Memory B cell (primary cell): ENCODE data around the gene SPIC.
"Not testable (repeated sequence)": the region's sequence is repeated elsewhere in the genome, so short reads cannot be mapped to it uniquely, and the experiment has no call there.

Experiments
- ATAC-seq: fragments of 150-1000 bp; cut with Tn5 transposase; 2 replicates; pipeline ENCODE4 v1.10.0; 2021; ENCODE audit warnings: low read depth, mild to moderate bottlenecking, moderate library complexity
- DNase-seq, 2 donors: peaks; one replicate each; pipeline ENCODE4 v3.0.0; 2022; ENCODE audit warnings: low spot score in 2 of 2
- H3K27ac Mint-ChIP-seq: one replicate; pipeline ENCODE4 v1.8.0; 2022; ENCODE audit warnings: mild to moderate bottlenecking, moderate library complexity, mixed read lengths
- H3K27me3 Mint-ChIP-seq: one replicate; pipeline ENCODE4 v1.8.0; 2022; ENCODE audit warnings: mixed read lengths
- H3K36me3 Mint-ChIP-seq: one replicate; pipeline ENCODE4 v1.8.0; 2022; ENCODE audit warnings: mild to moderate bottlenecking, mixed read lengths
- H3K4me1 Mint-ChIP-seq: one replicate; pipeline ENCODE4 v1.8.0; 2022; ENCODE audit warnings: mixed read lengths
- H3K4me3 Mint-ChIP-seq: one replicate; pipeline ENCODE4 v1.8.0; 2022; ENCODE audit warnings: mild to moderate bottlenecking, moderate library complexity, mixed read lengths
- H3K9me3 Mint-ChIP-seq: one replicate; pipeline ENCODE4 v1.8.0; 2022; ENCODE audit warnings: mixed read lengths

Gene SPIC

GRCh38 chr12:101474711-101475386, at the start of gene SPIC:
Gene SPIC, plus strand, starts transcription at chr12:101475336. Its CDS starts 1,569 bp downstream, at chr12:101476905.
- no peak within 1 kb of the TSS for H3K4me3 Mint-ChIP-seq
- ATAC-seq (no peak), DNase-seq (no peak)
- no peaks in the 10 kb centered on the region for H3K9me3 Mint-ChIP-seq
- H3K27ac Mint-ChIP-seq = no peak within 1 kb of the TSS
- peaks cover 2% of the 10 kb centered on the region for H3K27me3 Mint-ChIP-seq
- no peaks in the 10 kb centered on the region for H3K4me1 Mint-ChIP-seq
- no peaks in the 10 kb centered on the region for H3K36me3 Mint-ChIP-seq

GRCh38 chr12:101430456-101430855, 44.7 kb upstream of the SPIC start:
- H3K4me1 Mint-ChIP-seq = no peaks in the 10 kb centered on the region
- no peak overlapping the region for H3K27ac Mint-ChIP-seq
- H3K27me3 Mint-ChIP-seq = peaks cover 1% of the 10 kb centered on the region
- H3K9me3 Mint-ChIP-seq = no peaks in the 10 kb centered on the region
- no peak overlapping the region for H3K4me3 Mint-ChIP-seq
- H3K36me3 Mint-ChIP-seq = no peaks in the 10 kb centered on the region
- DNase-seq = no peak
- ATAC-seq = no peak

- H3K27me3 Mint-ChIP-seq = no peaks in the 10 kb centered on the region
- ATAC-seq (no peak), DNase-seq (no peak)
- no peaks in the 10 kb centered on the region for H3K36me3 Mint-ChIP-seq
- no peaks in the 10 kb centered on the region for H3K4me1 Mint-ChIP-seq
- H3K9me3 Mint-ChIP-seq = no peaks in the 10 kb centered on the region
- H3K27ac Mint-ChIP-seq = no peak overlapping the region
- H3K4me3 Mint-ChIP-seq = no peak overlapping the region
Observed at GRCh38 chr12:101436136-101436535, 39.0 kb upstream of the SPIC start.

GRCh38 chr12:101439236-101439635, 35.9 kb upstream of the SPIC start:
- H3K9me3 Mint-ChIP-seq = no peaks in the 10 kb centered on the region
- ATAC-seq (no peak), DNase-seq (no peak)
- H3K4me1 Mint-ChIP-seq = no peaks in the 10 kb centered on the region
- H3K36me3 Mint-ChIP-seq = no peaks in the 10 kb centered on the region
- no peak overlapping the region for H3K4me3 Mint-ChIP-seq
- no peak overlapping the region for H3K27ac Mint-ChIP-seq
- no peaks in the 10 kb centered on the region for H3K27me3 Mint-ChIP-seq

GRCh38 chr12:101441461-101442224, 33.5 kb upstream of the SPIC start:
- DNase-seq = no peak
- Mint-ChIP-seq H3K36me3 (no peaks in the 10 kb centered on the region), H3K4me3 (no peak overlapping the region), H3K4me1 (no peaks in the 10 kb centered on the region), H3K27ac (no peak overlapping the region), H3K27me3 (no peaks in the 10 kb centered on the region), H3K9me3 (no peaks in the 10 kb centered on the region)
- no peak for ATAC-seq

GRCh38 chr12:101455685-101456084, 19.5 kb upstream of the SPIC start:
- Mint-ChIP-seq H3K27me3 (peaks cover 4% of the 10 kb centered on the region), H3K27ac (no peak overlapping the region), H3K9me3 (peaks cover 6% of the 10 kb centered on the region), H3K4me1 (peaks cover 7% of the 10 kb centered on the region), H3K36me3 (peaks cover 5% of the 10 kb centered on the region), H3K4me3 (no peak overlapping the region)
- DNase-seq (no peak), ATAC-seq (no peak)

GRCh38 chr12:101459642-101460346, 15.3 kb upstream of the SPIC start:
- Mint-ChIP-seq H3K4me1 (peaks cover 7% of the 10 kb centered on the region), H3K27ac (no peak overlapping the region), H3K27me3 (peaks cover 4% of the 10 kb centered on the region), H3K36me3 (peaks cover 5% of the 10 kb centered on the region), H3K9me3 (peaks cover 6% of the 10 kb centered on the region), H3K4me3 (no peak overlapping the region)
- no peak for DNase-seq
- no peak for ATAC-seq

GRCh38 chr12:101468948-101469347, 6.2 kb upstream of the SPIC start:
- Mint-ChIP-seq H3K36me3 (no peaks in the 10 kb centered on the region), H3K27ac (no peak overlapping the region), H3K4me1 (no peaks in the 10 kb centered on the region), H3K4me3 (no peak overlapping the region), H3K9me3 (no peaks in the 10 kb centered on the region), H3K27me3 (peaks cover 2% of the 10 kb centered on the region)
- no peak for ATAC-seq
- no peak for DNase-seq

- DNase-seq (no peak), ATAC-seq (no peak)
- H3K36me3 Mint-ChIP-seq = no peaks in the 10 kb centered on the region
- H3K27me3 Mint-ChIP-seq = peaks cover 2% of the 10 kb centered on the region
- no peak overlapping the region for H3K4me3 Mint-ChIP-seq
- no peaks in the 10 kb centered on the region for H3K4me1 Mint-ChIP-seq
- H3K27ac Mint-ChIP-seq = no peak overlapping the region
- H3K9me3 Mint-ChIP-seq = no peaks in the 10 kb centered on the region
Observed at GRCh38 chr12:101470939-101471338, 4.2 kb upstream of the SPIC start.

- not testable (repeated sequence) for ATAC-seq, H3K27ac Mint-ChIP-seq, H3K36me3 Mint-ChIP-seq, H3K27me3 Mint-ChIP-seq, H3K9me3 Mint-ChIP-seq, DNase-seq, H3K4me3 Mint-ChIP-seq, H3K4me1 Mint-ChIP-seq
Observed at GRCh38 chr12:101471878-101472277, 3.3 kb upstream of the SPIC start.

- no peak for DNase-seq
- Mint-ChIP-seq H3K4me3 (no peak overlapping the region), H3K9me3 (no peaks in the 10 kb centered on the region), H3K27ac (no peak overlapping the region), H3K36me3 (no peaks in the 10 kb centered on the region), H3K4me1 (no peaks in the 10 kb centered on the region), H3K27me3 (peaks cover 2% of the 10 kb centered on the region)
- ATAC-seq = no peak
Observed at GRCh38 chr12:101474248-101474647, 888 bp upstream of the SPIC start.

- H3K36me3 Mint-ChIP-seq = no peaks in the 10 kb centered on the region
- no peaks in the 10 kb centered on the region for H3K4me1 Mint-ChIP-seq
- peaks cover 2% of the 10 kb centered on the region for H3K27me3 Mint-ChIP-seq
- H3K27ac Mint-ChIP-seq = no peak overlapping the region
- no peak for ATAC-seq
- no peaks in the 10 kb centered on the region for H3K9me3 Mint-ChIP-seq
- H3K4me3 Mint-ChIP-seq = no peak overlapping the region
- DNase-seq = no peak
Observed at GRCh38 chr12:101475751-101476305, 692 bp downstream of the SPIC start.

GRCh38 chr12:101480849-101481248, 5.7 kb downstream of the SPIC start:
- H3K4me3 Mint-ChIP-seq = no peak overlapping the region
- ATAC-seq (no peak), DNase-seq (no peak)
- no peak overlapping the region for H3K27ac Mint-ChIP-seq
- no peaks in the 10 kb centered on the region for H3K4me1 Mint-ChIP-seq
- H3K36me3 Mint-ChIP-seq = no peaks in the 10 kb centered on the region
- peaks cover 2% of the 10 kb centered on the region for H3K27me3 Mint-ChIP-seq
- no peaks in the 10 kb centered on the region for H3K9me3 Mint-ChIP-seq

GRCh38 chr12:101485021-101485420, 9.9 kb downstream of the SPIC start:
- no peaks in the 10 kb centered on the region for H3K36me3 Mint-ChIP-seq
- peaks cover 5% of the 10 kb centered on the region for H3K27me3 Mint-ChIP-seq
- no peaks in the 10 kb centered on the region for H3K9me3 Mint-ChIP-seq
- no peak overlapping the region for H3K27ac Mint-ChIP-seq
- H3K4me3 Mint-ChIP-seq = no peak overlapping the region
- ATAC-seq (no peak), DNase-seq (no peak)
- no peaks in the 10 kb centered on the region for H3K4me1 Mint-ChIP-seq
